Endothelial cell of umbilical vein (primary cell): ENCODE data around the gene SPRR1B. TPM values are rescaled to one million over a fixed set of nuclear protein-coding genes. Genes with fewer than 3 reads are reported as not detected.

ENCODE experiments used
- BruUV-seq: library from RNA; stranded (reverse); fragments of 400-500 nt; replicated peaks from 2 replicates; lab custom pipeline; 2021; lab: Mats Ljungman, UMichigan
- CTCF ChIA-PET: fragments of 300-600, 350-600 bp; sonication (Branson Sonifier 250); formaldehyde crosslinking; loops from one replicate; lab custom pipeline; 2021; ENCODE audit warnings: antibody characterized with exemption, inconsistent platforms; lab: Charles Lee
- POLR2A ChIA-PET: fragments of 300-600, 350-600 bp; sonication (Branson Sonifier 250); formaldehyde crosslinking; loops from one replicate; lab custom pipeline; 2021; ENCODE audit warnings: antibody characterized with exemption, inconsistent platforms; lab: Charles Lee
- DNase-seq: peaks from one replicate; pipeline ENCODE4 v3.0.0-alpha.2; 2011; ENCODE audit warnings: low read depth, low spot score
- FAIRE-seq: peaks from 2 replicates; lab custom pipeline; 2011; peaks lifted over from hg19 to GRCh38; lab: Jason Lieb, UNC
- H2AFZ ChIP-seq: 2 replicates; pipeline ENCODE4 v1.6.0; 2012; ENCODE audit warnings: low read depth, low read length, control low read depth, inconsistent platforms
- H3K27ac ChIP-seq: 2 replicates; pipeline ENCODE4 v1.5.1; 2011; ENCODE audit warnings: low read depth, mild to moderate bottlenecking, control low read depth, low read length, moderate library complexity; ENCODE audit not compliant: insufficient read depth
- H3K27me3 ChIP-seq, 2 experiments: 2 replicates each; pipeline versions ENCODE4 v1.6.0 to v1.6.1; 2011; ENCODE audit warnings: low read length in 2 of 2, mixed read lengths in 1 of 2; ENCODE audit not compliant: control insufficient read depth in 2 of 2, insufficient read depth in 2 of 2
- H3K36me3 ChIP-seq, 2 experiments: 2 replicates in 1 of 2; 3 replicates in 1 of 2; pipeline ENCODE4 v1.5.1; 2011; ENCODE audit warnings: low read length in 2 of 2, mild to moderate bottlenecking in 1 of 2, moderate library complexity in 1 of 2; ENCODE audit not compliant: control insufficient read depth in 2 of 2, insufficient read depth in 2 of 2; ENCODE audit errors: extremely low read depth in 1 of 2
- H3K4me1 ChIP-seq: 3 replicates; pipeline ENCODE4 v1.5.1; 2011; ENCODE audit warnings: mild to moderate bottlenecking, low read length; ENCODE audit not compliant: control insufficient read depth, insufficient read depth; ENCODE audit errors: extremely low read depth
- H3K4me2 ChIP-seq: 2 replicates; pipeline ENCODE4 v1.6.1; 2011; ENCODE audit warnings: low read length, control low read depth, mixed read lengths; ENCODE audit not compliant: insufficient read depth
- H3K4me3 ChIP-seq, 3 experiments: fragments of 200-600 bp in 1 of 3; sonication (generic), shearing (Covaris generic) in 1 of 3; replicated peaks in 1 of 3; 2 replicates each; pipeline ENCODE4 v1.5.1; 2011 to 2016; ENCODE audit warnings: control low read depth in 3 of 3, low read length in 3 of 3, mild to moderate bottlenecking in 2 of 3, inconsistent platforms in 1 of 3, low read depth in 1 of 3, moderate library complexity in 1 of 3; ENCODE audit not compliant: insufficient read depth in 1 of 3
- H3K79me2 ChIP-seq: 2 replicates; pipeline ENCODE4 v1.6.0; 2012; ENCODE audit warnings: low read length, inconsistent platforms; ENCODE audit not compliant: control insufficient read depth, insufficient read depth
- H3K9ac ChIP-seq: replicated peaks from 2 replicates; pipeline ENCODE3; 2011; ENCODE audit warnings: low read length, control low read depth; ENCODE audit not compliant: insufficient read depth; ENCODE audit errors: extremely low read depth
- H3K9me1 ChIP-seq: replicated peaks from 3 replicates; pipeline ENCODE4 v1.6.0; 2011; ENCODE audit warnings: mild to moderate bottlenecking, low read length; ENCODE audit not compliant: control insufficient read depth, insufficient read depth; ENCODE audit errors: extremely low read depth
- H3K9me3 ChIP-seq: replicated peaks from 2 replicates; pipeline ENCODE4 v1.5.1; 2012; ENCODE audit warnings: low read length, inconsistent platforms; ENCODE audit not compliant: control insufficient read depth, insufficient read depth
- H4K20me1 ChIP-seq: replicated peaks from 2 replicates; pipeline ENCODE3; 2011; ENCODE audit warnings: mild to moderate bottlenecking, low read length; ENCODE audit not compliant: control insufficient read depth, insufficient read depth; ENCODE audit errors: extremely low read depth
- CTCF ChIP-seq, 2 donors: IDR thresholded peaks; 1 replicate in 1 of 2; 2 replicates in 1 of 2; pipeline ENCODE4 v1.5.1; 2011; ENCODE audit warnings: low read length in 2 of 2, mild to moderate bottlenecking in 2 of 2, moderate library complexity in 2 of 2, control low read depth in 1 of 2, inconsistent platforms in 1 of 2, low read depth in 1 of 2; ENCODE audit not compliant: insufficient read depth in 1 of 2; ENCODE audit errors: extremely low read depth in 1 of 2
- EZH2 ChIP-seq: IDR thresholded peaks from 2 replicates; pipeline ENCODE4 v1.6.1; 2012; ENCODE audit warnings: borderline replicate concordance, low read depth, mild to moderate bottlenecking, moderate library complexity, low read length, inconsistent platforms; ENCODE audit not compliant: severe bottlenecking
- FOS ChIP-seq: IDR thresholded peaks from 2 replicates; pipeline ENCODE4 v1.6.1; 2011; ENCODE audit warnings: mild to moderate bottlenecking, low read length, moderate library complexity, borderline replicate concordance; ENCODE audit not compliant: insufficient read depth
- GATA2 ChIP-seq: IDR thresholded peaks from 2 replicates; pipeline ENCODE4 v1.7.0; 2011; ENCODE audit warnings: low read depth, mild to moderate bottlenecking, moderate library complexity, mixed read lengths, low read length; ENCODE audit not compliant: insufficient read length, insufficient read depth
- JUN ChIP-seq: IDR thresholded peaks from 2 replicates; pipeline ENCODE4 v1.6.1; 2011; ENCODE audit warnings: borderline replicate concordance, low read depth; ENCODE audit not compliant: insufficient read length, insufficient read depth
- MAX ChIP-seq: IDR thresholded peaks from 2 replicates; pipeline ENCODE4 v1.6.1; 2011; ENCODE audit not compliant: insufficient read depth, insufficient read length
- MYC ChIP-seq: IDR thresholded peaks from one replicate; pipeline ENCODE4 v1.6.1; 2011; ENCODE audit warnings: mild to moderate bottlenecking, low read depth, low read length
- POLR2A ChIP-seq: IDR thresholded peaks from 2 replicates; pipeline ENCODE4 v1.6.1; 2012; ENCODE audit warnings: low read depth, mild to moderate bottlenecking, control low read depth, low read length
- POLR2AphosphoS5 ChIP-seq: IDR thresholded peaks from 2 replicates; pipeline ENCODE4 v1.6.1; 2012; ENCODE audit warnings: low read depth, mild to moderate bottlenecking, control low read depth, low read length, moderate library complexity; ENCODE audit not compliant: insufficient read depth
- dilution Hi-C: fragments of 300-500 bp; cut with MboI; formaldehyde crosslinking; loops from one replicate; pipeline ENCODE4 v1.15.0; 2019; ENCODE audit warnings: low sequenced_read_pairs; ENCODE audit not compliant: extremely low pct_ligation_motif_present
- intact Hi-C: fragments of 100-400 bp; cut with micrococcal nuclease; formaldehyde crosslinking; loops from one replicate; pipeline ENCODE4 v1.10.0; 2022
- polyA plus RNA-seq, 4 experiments: library from polyadenylated mRNA; depleted of rRNA in 3 of 4; stranded (reverse) in 3 of 4; unstranded in 1 of 4; fragments of >200 nt; gene quantifications; 2 replicates each; pipeline versions ENCODE4 v1.2.1 to v1.2.3, GENCODE V29; 2011 to 2012; ENCODE audit warnings: missing spikeins in 1 of 4
- total RNA-seq: library from RNA; stranded (reverse); gene quantifications from 2 replicates; pipeline ENCODE4 v1.2.3, GENCODE V29; 2021

The SPRR1B gene
- total and polyA plus RNA-seq, 2 donors (not counting 3 experiments of a cell fraction or from before 2014, with no cell fraction given): not detected

GRCh38 chr1:152996633-152997400 is 34.2 kb upstream of the SPRR1B start:
- FAIRE-seq (no peak), DNase-seq (no peak)
- no peaks in the 10 kb centered on the region for H3K4me1 ChIP-seq
- POLR2A ChIA-PET: no interaction called here
- BruUV-seq: no TSS peak
- H3K9me3 ChIP-seq: no peaks in the 10 kb centered on the region
- H3K79me2 ChIP-seq: no peaks in the 10 kb centered on the region
- no peaks in the 10 kb centered on the region for H3K27me3 ChIP-seq
- CTCF ChIA-PET: no interaction called here
- no peaks in the 10 kb centered on the region for H4K20me1 ChIP-seq
- no peaks in the 10 kb centered on the region for H3K9me1 ChIP-seq
- H3K4me2 ChIP-seq: no peak overlapping the region
- dilution Hi-C loops: no loop called here
- no peaks in the 10 kb centered on the region for H3K36me3 ChIP-seq
- no peak for TF ChIP-seq POLR2AphosphoS5
- intact Hi-C loops: no loop called here
- no peak overlapping the region for H3K27ac ChIP-seq
- H3K9ac ChIP-seq: no peak overlapping the region
- H3K4me3 ChIP-seq: no peak overlapping the region
- no peak overlapping the region for H2AFZ ChIP-seq

GRCh38 chr1:152997901-152998300 is 33.1 kb upstream of the SPRR1B start:
- TF ChIP-seq FOS (no peak), JUN (no peak), POLR2AphosphoS5 (no peak), CTCF (IDR thresholded peaks at IDR 0.05; ENCODE audit: extremely low read depth in 1 of 2, insufficient read depth in 1 of 2, low read depth in 1 of 2, low read length in 2 of 2) (no peak), MAX (no peak), GATA2 (no peak), POLR2A (no peak), EZH2 (no peak), MYC (no peak)
- no TSS peak for BruUV-seq

More at GRCh38 chr1:152997901-152998300, 33.1 kb upstream of the SPRR1B start:
- no peak overlapping the region for H3K4me3 ChIP-seq
- intact Hi-C loops: no loop called here
- H3K4me2 ChIP-seq: no peak overlapping the region
- no peaks in the 10 kb centered on the region for H3K36me3 ChIP-seq
- no peaks in the 10 kb centered on the region for H4K20me1 ChIP-seq
- no peak for DNase-seq
- H2AFZ ChIP-seq: no peak overlapping the region
- no peaks in the 10 kb centered on the region for H3K9me1 ChIP-seq
- H3K79me2 ChIP-seq: no peaks in the 10 kb centered on the region
- CTCF ChIA-PET: no interaction called here
- POLR2A ChIA-PET: no interaction called here
- H3K27me3 ChIP-seq: no peaks in the 10 kb centered on the region
- no peak for FAIRE-seq
- H3K27ac ChIP-seq: no peak overlapping the region
- H3K4me1 ChIP-seq: no peaks in the 10 kb centered on the region
- H3K9ac ChIP-seq: no peak overlapping the region
- H3K9me3 ChIP-seq: no peaks in the 10 kb centered on the region
- dilution Hi-C loops: no loop called here
